ENCODE data around the gene TMX4.
"Not testable (repeated sequence)": the region's sequence is repeated elsewhere in the genome, so short reads cannot be mapped to it uniquely, and the experiment has no call there.

The TMX4 gene

GRCh38 chr20:8033151-8033841, 13.7 kb upstream of the TMX4 start:
- Mint-ChIP-seq H3K27me3 (no peaks in the 10 kb centered on the region), H3K4me3 (no peak overlapping the region), H3K27ac (peak overlapping the region in 1 of 2 donors; percentile 46), H3K9me3 (no peaks in the 10 kb centered on the region), H3K4me1 (no peaks in the 10 kb centered on the region)
- DNase-seq (no peak), ATAC-seq (no peak)

- Mint-ChIP-seq H3K4me3 (no peak overlapping the region), H3K27me3 (no peaks in the 10 kb centered on the region), H3K27ac (no peak overlapping the region), H3K9me3 (no peaks in the 10 kb centered on the region), H3K4me1 (no peaks in the 10 kb centered on the region)
- DNase-seq: no peak
- no peak for ATAC-seq
These were observed 12.9 kb upstream of the TMX4 start for GRCh38 chr20:8032499-8032898.

- not testable (repeated sequence) for H3K27me3 Mint-ChIP-seq
These were observed 12.0 kb upstream of the TMX4 start for GRCh38 chr20:8031539-8031938.

GRCh38 chr20:8021541-8022269, 2.1 kb upstream of the TMX4 start:
- Mint-ChIP-seq H3K4me3 (no peak overlapping the region), H3K27me3 (no peaks in the 10 kb centered on the region), H3K4me1 (peaks cover 10% of the 10 kb centered on the region), H3K9me3 (no peaks in the 10 kb centered on the region), H3K27ac (no peak overlapping the region)
- DNase-seq (no peak), ATAC-seq (no peak)

More at GRCh38 chr20:8031539-8031938, 12.0 kb upstream of the TMX4 start:
- not testable (repeated sequence) for H3K4me1 Mint-ChIP-seq, DNase-seq, H3K9me3 Mint-ChIP-seq, ATAC-seq, H3K4me3 Mint-ChIP-seq, H3K27ac Mint-ChIP-seq

- DNase-seq: peak; percentile 8 to 18
- Mint-ChIP-seq H3K27ac (no peak overlapping the region), H3K27me3 (no peaks in the 10 kb centered on the region), H3K9me3 (no peaks in the 10 kb centered on the region), H3K4me1 (peaks cover 10% of the 10 kb centered on the region), H3K4me3 (no peak overlapping the region)
- no peak for ATAC-seq
These were observed 936 bp upstream of the TMX4 start for GRCh38 chr20:8020314-8021079.

- Mint-ChIP-seq H3K27me3 (no peaks in the 10 kb centered on the region), H3K9me3 (no peaks in the 10 kb centered on the region), H3K27ac (peak overlapping the region in 1 of 2 donors; percentile 96), H3K4me3 (no peak overlapping the region), H3K4me1 (peaks cover 14% of the 10 kb centered on the region)
- DNase-seq (no peak), ATAC-seq (no peak)
These were observed 362 bp upstream of the TMX4 start for GRCh38 chr20:8019998-8020247.

GRCh38 chr20:8018958-8019245, 659 bp downstream of the TMX4 start:
- H3K27ac Mint-ChIP-seq: peak overlapping the region; percentile 91 to 93
- H3K27me3 Mint-ChIP-seq: no peaks in the 10 kb centered on the region
- H3K4me1 Mint-ChIP-seq: peaks cover 24% of the 10 kb centered on the region
- H3K9me3 Mint-ChIP-seq: no peaks in the 10 kb centered on the region
- peak; percentile 77 for DNase-seq
- peak; percentile 82 for ATAC-seq
- H3K4me3 Mint-ChIP-seq: peak overlapping the region; percentile 96 to 97

- no peak overlapping the region for H3K27ac Mint-ChIP-seq
- H3K4me3 Mint-ChIP-seq: no peak overlapping the region
- H3K4me1 Mint-ChIP-seq: peaks cover 17% of the 10 kb centered on the region
- H3K27me3 Mint-ChIP-seq: no peaks in the 10 kb centered on the region
- no peaks in the 10 kb centered on the region for H3K9me3 Mint-ChIP-seq
- ATAC-seq (no peak), DNase-seq (no peak)
These were observed 6.8 kb downstream of the TMX4 start for GRCh38 chr20:8012724-8013123.

GRCh38 chr20:8008733-8009132, 10.8 kb downstream of the TMX4 start:
- Mint-ChIP-seq H3K27me3 (no peaks in the 10 kb centered on the region), H3K9me3 (no peaks in the 10 kb centered on the region), H3K4me1 (peaks cover 1% of the 10 kb centered on the region), H3K27ac (no peak overlapping the region), H3K4me3 (no peak overlapping the region)
- DNase-seq: no peak
- no peak for ATAC-seq

- no peak overlapping the region for H3K4me3 Mint-ChIP-seq
- no peak overlapping the region for H3K27ac Mint-ChIP-seq
These were observed 12.1 kb downstream of the TMX4 start for GRCh38 chr20:8007490-8007889.

GRCh38 chr20:8005575-8006366, 13.8 kb downstream of the TMX4 start:
- H3K27ac Mint-ChIP-seq: peak overlapping the region in 1 of 2 donors; percentile 92
- H3K4me3 Mint-ChIP-seq: no peak overlapping the region
- no peaks in the 10 kb centered on the region for H3K9me3 Mint-ChIP-seq
- DNase-seq: no peak
- no peaks in the 10 kb centered on the region for H3K27me3 Mint-ChIP-seq
- no peaks in the 10 kb centered on the region for H3K4me1 Mint-ChIP-seq
- no peak for ATAC-seq

More at GRCh38 chr20:8007490-8007889, 12.1 kb downstream of the TMX4 start:
- Mint-ChIP-seq H3K27me3 (no peaks in the 10 kb centered on the region), H3K9me3 (no peaks in the 10 kb centered on the region), H3K4me1 (no peaks in the 10 kb centered on the region)
- ATAC-seq: no peak
- no peak for DNase-seq

- DNase-seq (no peak), ATAC-seq (no peak)
- Mint-ChIP-seq H3K9me3 (no peaks in the 10 kb centered on the region), H3K4me1 (no peaks in the 10 kb centered on the region), H3K27me3 (no peaks in the 10 kb centered on the region), H3K27ac (no peak overlapping the region), H3K4me3 (no peak overlapping the region)
These were observed 14.5 kb downstream of the TMX4 start for GRCh38 chr20:8005033-8005432.

- Mint-ChIP-seq H3K27me3 (no peaks in the 10 kb centered on the region), H3K9me3 (no peaks in the 10 kb centered on the region), H3K27ac (no peak overlapping the region), H3K4me3 (no peak overlapping the region), H3K4me1 (no peaks in the 10 kb centered on the region)
- ATAC-seq: no peak
- DNase-seq: no peak
These were observed 17.5 kb downstream of the TMX4 start for GRCh38 chr20:8002056-8002455.

GRCh38 chr20:8000796-8001195, 18.8 kb downstream of the TMX4 start:
- Mint-ChIP-seq H3K27ac (peak overlapping the region in 1 of 2 donors; percentile 5), H3K27me3 (no peaks in the 10 kb centered on the region), H3K9me3 (no peaks in the 10 kb centered on the region), H3K4me3 (no peak overlapping the region), H3K4me1 (no peaks in the 10 kb centered on the region)
- DNase-seq: no peak
- ATAC-seq: no peak

GRCh38 chr20:7996898-7997297, 22.7 kb downstream of the TMX4 start:
- H3K4me3 Mint-ChIP-seq: no peak overlapping the region
- peak in 1 of 2 donors; percentile 11 for DNase-seq
- no peaks in the 10 kb centered on the region for H3K4me1 Mint-ChIP-seq
- H3K27me3 Mint-ChIP-seq: no peaks in the 10 kb centered on the region
- no peak overlapping the region for H3K27ac Mint-ChIP-seq
- peak; percentile 88 for ATAC-seq
- peaks cover 13 to 15% of the 10 kb centered on the region in 2 donors for H3K9me3 Mint-ChIP-seq

- no peak for DNase-seq
- Mint-ChIP-seq H3K4me3 (no peak overlapping the region), H3K27me3 (no peaks in the 10 kb centered on the region), H3K4me1 (no peaks in the 10 kb centered on the region), H3K9me3 (peaks cover 13 to 15% of the 10 kb centered on the region in 2 donors), H3K27ac (no peak overlapping the region)
- ATAC-seq: no peak
These were observed 24.8 kb downstream of the TMX4 start for GRCh38 chr20:7994809-7995208.
